Stimulated activated naive CD8-positive, alpha-beta T cell treated with anti-CD3 and anti-CD28 coated beads, Interleukin-15, Interleukin-2, amounts not matched to agents 100 U/mL and 50 U/mL, for 24 hours (primary cell): ENCODE data around the gene ZNF558.

Source experiments
- ATAC-seq: fragments of 150-1000 bp; cut with Tn5 transposase; one replicate; pipeline ENCODE4 v1.10.0; 2021
- DNase-seq: peaks from one replicate; pipeline ENCODE4 v3.0.0; 2021

Gene ZNF558

GRCh38 chr19:8832132-8833021 is at the start of gene ZNF558, which contains the start of gene MBD3L1:
TSS of gene ZNF558 (minus strand) at chr19:8832304. CDS start at chr19:8822659, 9,645 bp downstream.
TSS of gene MBD3L1 (plus strand) at chr19:8832377. CDS start at chr19:8842679, 10,302 bp downstream.
- DNase-seq (peak; percentile 99), ATAC-seq (peak; percentile 94)

- ATAC-seq (no peak), DNase-seq (no peak)
Observed at GRCh38 chr19:8881512-8881911, 49.4 kb upstream of the ZNF558 start.

DNA sequence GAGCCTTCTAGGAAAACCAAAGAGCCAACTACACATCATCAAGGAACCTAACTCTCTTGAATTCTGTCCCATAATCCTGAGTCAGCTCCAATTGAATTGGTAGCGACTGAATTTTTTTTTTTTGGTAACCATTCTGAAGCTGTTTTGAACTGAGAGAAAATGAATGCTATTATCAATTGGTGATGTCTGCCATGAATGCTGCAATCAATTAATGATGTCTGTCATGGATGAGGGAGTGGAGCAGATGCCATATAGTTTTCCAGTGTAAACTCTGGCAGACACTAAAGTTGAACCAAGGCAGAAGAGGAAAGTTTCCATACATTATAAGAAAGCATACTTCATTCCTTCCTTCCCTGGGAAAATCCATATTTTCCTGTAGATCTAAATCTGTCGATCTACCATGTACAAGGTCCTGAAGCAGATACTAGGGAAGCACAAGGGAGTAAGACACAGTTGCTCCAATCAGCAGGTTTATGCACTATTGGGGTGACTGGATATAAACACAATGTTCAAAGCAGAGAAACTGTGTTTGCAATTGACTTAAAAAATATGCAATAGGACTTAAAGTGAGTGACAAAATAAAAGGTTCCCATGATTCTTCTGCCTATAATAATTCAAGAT is 48.9 kb upstream of the ZNF558 start:
- ATAC-seq = no peak
- no peak for DNase-seq

- DNase-seq (peak; percentile 3), ATAC-seq (no peak)
Observed at GRCh38 chr19:8877854-8878705, 46.0 kb upstream of the ZNF558 start.

GRCh38 chr19:8866344-8866743 is 34.2 kb upstream of the ZNF558 start:
- ATAC-seq (no peak), DNase-seq (no peak)

DNA sequence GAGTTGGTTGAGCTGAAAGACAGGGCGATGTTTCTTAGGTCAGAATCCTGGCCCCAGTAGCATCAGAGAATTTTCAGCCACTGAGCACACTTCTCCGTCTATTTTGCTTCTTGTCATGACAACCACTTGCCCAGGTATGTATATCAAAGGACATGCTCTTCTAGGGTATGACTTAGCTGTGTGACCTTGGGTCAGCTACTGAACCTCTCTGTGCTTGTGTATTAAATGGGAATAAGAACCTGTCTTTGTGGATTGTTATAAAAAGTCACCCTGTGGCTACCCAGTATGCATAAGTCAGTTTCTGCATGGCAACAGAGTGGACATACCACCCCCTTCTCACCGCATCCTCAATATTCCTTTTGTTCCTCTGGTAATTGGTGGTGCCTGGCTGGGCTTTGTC is 26.2 kb upstream of the ZNF558 start:
- no peak for DNase-seq

GRCh38 chr19:8850488-8850887 is 18.4 kb upstream of the ZNF558 start:
- ATAC-seq = no peak

More for the DNA sequence above, 26.2 kb upstream of the ZNF558 start:
- ATAC-seq = no peak

DNA sequence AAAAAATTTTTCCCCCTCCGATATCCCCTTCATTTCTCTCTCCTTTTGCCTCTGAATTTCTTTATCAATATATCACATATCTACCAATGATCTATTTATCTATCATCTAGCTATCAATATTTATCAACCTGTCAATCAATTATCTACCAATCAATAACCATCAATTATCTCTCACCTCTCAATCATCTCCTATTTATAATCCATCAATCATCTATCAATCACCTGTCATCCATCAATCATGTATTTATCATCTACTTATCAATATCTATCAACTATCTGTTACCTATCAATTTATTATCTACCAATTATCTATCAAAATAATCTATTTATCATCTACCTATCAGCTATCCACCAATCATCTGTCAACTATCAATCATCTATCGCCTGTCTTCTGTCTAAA is 17.1 kb upstream of the ZNF558 start:
- DNase-seq = no peak
- ATAC-seq = no peak

More at GRCh38 chr19:8850488-8850887, 18.4 kb upstream of the ZNF558 start:
- DNase-seq = no peak

GRCh38 chr19:8846819-8847218 is 14.7 kb upstream of the ZNF558 start:
- DNase-seq (no peak), ATAC-seq (no peak)

DNA sequence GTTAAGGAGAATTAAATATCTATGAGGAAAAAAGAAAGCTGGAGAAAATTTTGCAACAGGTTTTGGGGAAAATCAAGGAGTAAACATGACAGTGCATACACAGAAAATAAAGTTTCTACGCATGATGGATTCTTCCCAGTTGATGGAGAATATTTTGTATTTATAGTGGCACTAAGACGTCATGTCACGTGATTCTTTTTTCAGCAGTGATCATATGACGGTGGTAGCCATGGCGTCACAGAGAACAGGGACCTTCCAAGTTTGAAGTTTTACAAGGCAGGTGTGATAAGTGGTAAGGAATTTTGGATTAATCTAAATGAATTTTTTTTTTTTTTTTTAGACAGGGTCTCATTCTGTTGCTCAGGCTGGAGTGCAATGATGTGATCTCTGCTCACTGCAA is 8.6 kb upstream of the ZNF558 start:
- no peak for DNase-seq
- ATAC-seq = no peak

GRCh38 chr19:8835877-8836276 is 3.8 kb upstream of the ZNF558 start:
- no peak for ATAC-seq

DNA sequence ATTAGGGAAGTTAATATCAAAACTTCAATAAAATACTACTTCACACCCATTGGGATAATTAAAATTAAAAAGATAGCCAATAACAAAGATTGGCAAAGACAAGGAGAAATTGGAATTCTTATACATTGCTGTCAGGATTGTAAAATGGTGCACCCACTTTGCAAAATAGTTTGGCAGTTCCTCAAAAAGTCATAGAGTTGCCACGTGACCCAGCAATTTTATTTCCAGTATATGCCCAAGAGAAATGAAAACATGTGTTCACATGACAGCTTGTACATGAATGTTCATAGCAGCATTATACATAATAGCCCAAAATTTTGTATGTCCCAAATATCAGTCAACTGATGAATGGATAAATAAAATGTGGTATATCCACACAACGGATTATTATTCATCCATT is 3.3 kb upstream of the ZNF558 start:
- ATAC-seq = no peak
- no peak for DNase-seq

More at GRCh38 chr19:8835877-8836276, 3.8 kb upstream of the ZNF558 start:
- DNase-seq = no peak

- DNase-seq = no peak
- no peak for ATAC-seq
Observed at GRCh38 chr19:8831832-8832131, 322 bp downstream of the ZNF558 start.

- no peak for ATAC-seq
Observed at GRCh38 chr19:8831373-8831772, 731 bp downstream of the ZNF558 start.

GRCh38 chr19:8827277-8827676 is 4.8 kb downstream of the ZNF558 start:
- ATAC-seq (no peak), DNase-seq (no peak)

More at GRCh38 chr19:8831373-8831772, 731 bp downstream of the ZNF558 start:
- DNase-seq = no peak

- DNase-seq (no peak), ATAC-seq (no peak)
Observed at GRCh38 chr19:8826371-8826770, 5.7 kb downstream of the ZNF558 start.

DNA sequence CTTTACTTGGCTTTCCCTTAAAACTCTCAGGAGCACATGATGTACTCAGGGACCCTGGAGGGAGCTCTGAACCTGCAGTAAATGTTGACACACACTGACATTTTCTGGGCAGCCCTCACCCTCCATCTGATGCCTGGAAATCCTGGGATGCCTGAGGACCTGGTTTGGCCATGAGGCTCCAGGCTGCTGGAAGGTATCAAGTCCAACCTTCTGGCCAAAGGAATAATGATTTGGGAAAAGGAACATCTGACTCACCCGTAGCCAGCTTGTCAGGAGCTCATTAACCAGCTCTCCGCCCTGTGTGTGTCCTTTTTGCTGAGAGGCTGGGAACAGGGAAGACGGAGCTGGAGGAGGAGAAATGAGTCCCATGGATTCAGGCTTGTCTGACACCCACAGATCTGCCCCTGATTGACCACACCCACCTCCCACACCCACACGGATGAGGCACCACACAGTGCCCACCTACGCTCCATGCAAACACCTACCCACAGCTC is 10.3 kb downstream of the ZNF558 start:
- DNase-seq (no peak), ATAC-seq (no peak)

GRCh38 chr19:8820234-8820633 is 11.9 kb downstream of the ZNF558 start:
- no peak for DNase-seq
- ATAC-seq = no peak

GRCh38 chr19:8815780-8816179 is 16.3 kb downstream of the ZNF558 start:
- ATAC-seq (no peak), DNase-seq (no peak)

- no peak for ATAC-seq
- DNase-seq = no peak
Observed at GRCh38 chr19:8814176-8814575, 17.9 kb downstream of the ZNF558 start.

GRCh38 chr19:8811315-8812172 is 20.6 kb downstream of the ZNF558 start:
- no peak for ATAC-seq
- no peak for DNase-seq
